RCC 7860 (cell line): ENCODE data around the gene SEMA3F.

Source experiments
- DNase-seq: peaks from one replicate; pipeline ENCODE4 v3.0.0-alpha.2; 2015; ENCODE audit warnings: low spot score
- FAIRE-seq: peaks from 2 replicates; lab custom pipeline; 2012; peaks lifted over from hg19 to GRCh38; lab: Jason Lieb, UNC

Gene SEMA3F

GRCh38 chr3:50155491-50155878, 361 bp downstream of the SEMA3F start:
- no peak for FAIRE-seq
- DNase-seq, result no peak

GRCh38 chr3:50155891-50156290, 767 bp downstream of the SEMA3F start:
- DNase-seq (no peak), FAIRE-seq (no peak)

- FAIRE-seq (no peak), DNase-seq (no peak)
These were observed 1.7 kb downstream of the SEMA3F start for GRCh38 chr3:50156549-50157493.

GRCh38 chr3:50157827-50158529, 2.9 kb downstream of the SEMA3F start:
- DNase-seq, result no peak

GRCh38 chr3:50158530-50159146, 3.5 kb downstream of the SEMA3F start:
- DNase-seq (no peak), FAIRE-seq (no peak)

More at GRCh38 chr3:50157827-50158529, 2.9 kb downstream of the SEMA3F start:
- no peak for FAIRE-seq

GRCh38 chr3:50160561-50160983, 5.4 kb downstream of the SEMA3F start:
- no peak for FAIRE-seq
- DNase-seq, result no peak

- no peak for DNase-seq
- no peak for FAIRE-seq
These were observed 6.2 kb downstream of the SEMA3F start for GRCh38 chr3:50161320-50161719.

- FAIRE-seq, result no peak
- no peak for DNase-seq
These were observed 7.1 kb downstream of the SEMA3F start for GRCh38 chr3:50162034-50162883.

- DNase-seq (peak; percentile 86), FAIRE-seq (peak; percentile 86)
These were observed 8.7 kb downstream of the SEMA3F start for GRCh38 chr3:50163572-50164455.

- DNase-seq (no peak), FAIRE-seq (no peak)
These were observed 9.4 kb downstream of the SEMA3F start for GRCh38 chr3:50164481-50164880.

GRCh38 chr3:50164984-50165909, 10.1 kb downstream of the SEMA3F start:
- peak; percentile 40 for FAIRE-seq

GRCh38 chr3:50165910-50166538, 10.9 kb downstream of the SEMA3F start:
- DNase-seq, result peak; percentile 18

More at GRCh38 chr3:50164984-50165909, 10.1 kb downstream of the SEMA3F start:
- peak; percentile 22 for DNase-seq

GRCh38 chr3:50166620-50167019, 11.5 kb downstream of the SEMA3F start:
- DNase-seq (peak; percentile 81), FAIRE-seq (peak; percentile 84)

More at GRCh38 chr3:50165910-50166538, 10.9 kb downstream of the SEMA3F start:
- FAIRE-seq, result no peak

- FAIRE-seq, result peak; percentile 43
- DNase-seq, result peak; percentile 93
These were observed 12.1 kb downstream of the SEMA3F start for GRCh38 chr3:50167069-50167840.

GRCh38 chr3:50167841-50168209, 12.7 kb downstream of the SEMA3F start:
- FAIRE-seq, result no peak
- DNase-seq, result no peak

GRCh38 chr3:50168388-50168787, 13.3 kb downstream of the SEMA3F start:
- FAIRE-seq (no peak), DNase-seq (no peak)

GRCh38 chr3:50168791-50169190, 13.7 kb downstream of the SEMA3F start:
- no peak for FAIRE-seq

More at GRCh38 chr3:50168791-50169190, 13.7 kb downstream of the SEMA3F start:
- DNase-seq, result no peak
